HG03095 (cell line): Measurements from ENCODE around the gene ENDOU.

ENCODE experiments used
- ATAC-seq: cut with Tn5 transposase; IDR thresholded peaks from one replicate; pipeline ENCODE4 v1.9.1; 2021; ENCODE audit warnings: moderate library complexity; ENCODE audit not compliant: unreplicated experiment

The ENDOU gene

DNA sequence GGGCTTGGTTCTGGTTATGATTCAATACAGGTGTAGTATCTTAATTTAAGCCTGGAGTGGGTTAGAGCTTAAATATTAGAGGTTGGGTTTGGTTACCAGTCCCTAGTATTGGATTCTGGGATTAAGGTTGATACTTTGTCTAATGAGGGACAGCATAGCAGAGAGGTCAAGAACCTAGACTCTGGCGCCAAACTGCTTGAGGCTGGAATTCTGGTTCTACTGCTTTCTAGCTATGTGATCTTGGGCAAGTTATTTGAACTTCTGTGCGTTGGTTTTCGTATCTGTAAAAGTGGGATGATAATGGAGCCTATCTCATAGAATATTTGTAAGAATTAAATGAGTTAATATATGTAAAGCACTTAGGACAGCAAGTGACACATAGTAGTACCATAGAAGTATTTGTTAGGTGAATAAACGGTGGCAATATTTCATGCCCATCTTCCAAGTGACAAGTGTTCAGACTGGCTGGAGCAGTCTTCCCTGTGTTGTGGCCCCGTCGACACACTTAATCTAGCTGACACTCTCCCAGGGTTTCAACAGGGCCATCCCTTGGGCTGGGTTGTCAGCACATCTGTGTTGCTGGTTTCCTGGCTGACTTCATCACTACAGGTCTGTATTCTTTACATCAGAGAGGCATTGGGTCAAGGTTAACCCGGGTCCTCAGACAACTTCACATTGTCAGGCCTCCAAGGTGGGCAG, 3.0 kb downstream of the ENDOU start:
- no peak for ATAC-seq

DNA sequence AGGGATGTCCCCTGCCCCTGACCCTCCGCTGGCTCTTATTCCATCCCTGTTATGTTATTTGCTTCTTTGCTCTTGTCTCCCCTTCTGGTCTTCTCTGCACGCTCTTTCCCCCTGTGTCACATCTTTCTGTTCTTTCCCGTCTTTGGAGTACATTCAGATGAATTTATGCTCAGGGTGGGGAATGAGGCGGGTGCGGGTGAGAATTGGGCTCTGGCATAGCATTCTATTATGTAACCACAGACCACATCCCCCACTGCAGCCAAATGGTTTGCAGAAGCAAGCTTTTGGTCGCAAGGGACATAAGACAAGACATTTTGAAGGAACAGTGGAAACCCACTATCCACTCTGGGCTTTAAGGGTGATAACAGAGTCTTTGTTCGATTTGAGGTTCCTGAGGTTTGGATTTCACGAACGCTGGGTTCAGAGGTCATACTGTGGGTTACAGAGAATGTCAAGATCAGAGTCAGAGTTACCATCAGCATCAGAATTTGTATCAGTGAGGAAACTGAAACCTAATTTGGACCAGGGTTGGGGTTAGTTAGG, 3.8 kb downstream of the ENDOU start:
- ATAC-seq, result no peak

DNA sequence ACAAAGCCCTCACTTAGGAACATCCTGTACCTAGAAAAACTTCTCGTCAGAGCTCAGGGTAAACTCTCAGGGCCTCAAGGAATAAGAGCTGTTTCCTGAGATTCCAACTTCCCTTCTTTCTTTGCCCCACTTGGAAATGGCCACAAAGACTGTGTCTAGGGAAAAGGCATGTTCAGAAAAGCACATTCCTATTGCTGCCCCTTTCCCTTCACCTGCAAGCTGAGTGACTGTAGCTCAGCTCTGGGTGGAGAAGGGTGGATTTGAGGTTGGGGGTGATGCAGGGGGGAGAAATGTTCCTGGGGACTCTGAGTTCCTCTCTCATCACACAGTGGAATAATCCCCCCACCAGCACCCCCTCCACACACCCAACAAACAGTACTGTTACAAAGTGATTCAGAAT, 6.8 kb downstream of the ENDOU start:
- ATAC-seq, result no peak

DNA sequence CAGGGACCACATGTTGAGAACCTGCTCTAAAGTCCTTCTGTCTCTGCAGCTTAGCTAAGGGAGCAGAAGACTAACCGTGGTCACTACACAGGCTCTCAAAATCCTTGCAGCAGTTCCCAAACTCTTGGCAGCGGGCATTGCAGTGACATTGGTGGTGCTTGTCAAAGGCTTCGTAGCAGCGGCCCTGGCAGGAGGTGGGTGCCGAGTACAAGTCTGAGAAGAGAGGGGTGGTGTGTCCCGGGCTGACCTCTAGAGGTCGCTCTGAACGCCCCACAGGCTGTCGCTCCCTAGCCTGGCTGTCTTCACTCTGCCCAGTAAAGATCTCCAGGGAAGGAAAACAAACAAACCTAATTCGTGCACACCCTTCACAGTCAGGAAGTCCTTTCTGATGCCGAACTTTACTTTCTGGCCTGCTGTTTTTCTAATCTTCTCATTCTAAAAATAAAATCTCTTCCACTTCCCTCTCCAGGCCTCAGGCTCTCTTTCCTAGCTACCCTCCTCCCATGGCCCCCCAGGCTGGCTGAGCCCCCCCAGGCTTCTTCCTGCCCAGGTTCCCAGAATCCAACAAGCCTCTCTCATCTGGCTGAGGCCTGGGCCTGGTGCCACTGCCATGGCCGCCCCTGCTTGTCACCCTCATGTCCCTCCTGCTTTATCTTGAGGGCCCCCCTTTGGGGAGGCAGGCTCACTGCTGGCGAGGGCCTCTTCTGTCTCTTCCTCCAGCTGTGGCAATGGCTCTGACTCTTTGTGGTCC, 7.7 kb downstream of the ENDOU start:
- peak; percentile 50 for ATAC-seq

DNA sequence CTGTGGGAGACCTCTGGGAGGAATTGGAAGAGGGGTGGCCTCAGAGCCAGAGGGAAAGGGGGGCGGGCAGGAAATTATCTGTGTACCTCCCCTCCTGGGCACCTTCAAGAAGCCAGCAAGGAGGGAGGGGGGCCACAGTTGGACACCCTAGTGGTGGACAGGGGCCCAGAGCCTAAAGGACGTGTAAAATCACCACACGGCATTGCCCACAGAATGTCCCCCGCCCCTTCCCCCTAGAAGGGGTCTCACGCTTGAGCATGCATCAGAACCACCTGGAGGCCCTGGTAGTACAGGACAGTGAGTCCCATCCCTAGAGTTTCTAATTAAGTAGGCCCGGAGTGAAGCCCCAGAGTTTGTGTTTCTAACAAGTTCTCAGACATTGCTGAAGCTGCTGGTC, 8.2 kb downstream of the ENDOU start:
- no peak for ATAC-seq

DNA sequence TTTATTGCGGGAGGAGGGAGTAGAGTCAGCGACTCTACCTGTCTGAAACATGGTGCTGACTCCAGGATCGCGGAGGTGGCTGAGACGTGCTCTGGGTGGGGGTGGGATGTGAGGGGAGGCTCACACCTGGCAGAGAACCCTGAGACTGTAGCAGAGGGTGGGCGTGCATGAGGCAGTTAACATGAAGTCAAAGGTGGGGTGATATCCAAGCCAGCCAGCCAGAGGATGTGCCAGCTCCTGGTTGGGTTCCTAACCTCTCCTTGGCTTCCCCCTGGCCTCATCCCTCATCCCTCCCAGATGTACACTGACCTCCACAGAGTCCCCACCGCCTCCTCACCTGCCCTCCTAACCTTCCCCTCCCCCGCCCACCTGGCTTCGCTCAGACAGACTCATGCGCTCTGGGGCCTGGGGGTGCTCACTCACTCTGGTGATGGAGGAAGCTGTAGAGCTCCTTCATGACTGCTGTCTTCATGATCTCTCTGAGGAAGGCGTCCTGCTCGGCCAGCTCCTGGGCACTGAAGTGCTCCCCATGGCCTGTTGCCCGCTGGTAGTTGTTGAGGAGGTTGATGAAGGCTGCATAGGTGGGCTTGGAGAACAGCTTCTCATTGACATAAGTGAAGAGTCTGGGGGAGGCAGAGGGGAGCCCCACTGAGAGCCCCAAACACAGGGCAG, 9.3 kb downstream of the ENDOU start:
- no peak for ATAC-seq

DNA sequence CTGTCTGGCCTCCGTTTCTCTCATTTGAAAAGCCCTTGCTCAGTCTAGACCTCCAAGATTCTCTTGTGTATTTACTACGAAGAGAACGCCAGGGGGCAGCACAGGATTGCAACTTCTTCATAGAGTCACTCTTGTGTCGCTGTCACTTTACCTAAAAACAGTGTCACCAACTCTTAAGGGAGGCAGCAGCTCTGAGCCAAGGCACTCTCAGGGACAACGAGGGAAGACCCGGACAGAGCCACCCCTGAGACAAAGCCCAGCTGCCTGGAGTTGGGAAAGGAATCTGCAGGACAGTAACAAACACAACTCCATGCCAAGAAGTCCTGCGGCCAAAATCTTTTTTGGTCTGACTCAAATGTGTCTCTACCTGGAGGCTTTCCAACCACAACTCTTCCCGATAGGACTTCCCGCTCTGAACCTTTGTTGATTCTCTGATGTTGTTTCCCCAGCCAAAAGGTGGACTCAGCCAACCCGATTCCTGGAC, 9.9 kb downstream of the ENDOU start:
- no peak for ATAC-seq

DNA sequence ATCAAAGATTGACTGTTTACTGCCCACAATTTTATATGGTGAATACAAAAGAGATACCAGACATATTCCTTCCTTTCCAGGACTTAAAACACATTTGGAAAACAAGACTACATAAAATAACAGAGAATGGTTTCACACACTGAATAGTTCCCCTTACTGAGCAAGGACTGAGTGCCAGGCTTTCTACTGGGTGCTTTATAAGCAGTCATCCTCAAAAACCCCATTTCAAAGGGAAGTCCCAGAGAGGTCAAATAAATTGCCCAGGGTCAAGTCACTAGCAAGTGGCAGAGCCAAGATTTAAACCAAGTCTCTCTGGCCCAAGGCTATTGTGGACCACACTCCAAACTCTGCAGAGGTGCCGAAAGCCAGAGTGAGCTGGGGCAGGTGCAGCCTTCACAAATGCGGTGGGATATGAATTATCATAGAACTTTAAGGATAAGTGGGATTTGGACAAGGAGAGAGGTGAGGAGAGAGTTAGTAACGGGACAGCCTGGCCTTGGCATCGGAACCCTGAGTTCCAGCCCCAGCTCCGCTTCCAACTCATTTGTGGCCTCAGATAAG, 10.4 kb downstream of the ENDOU start:
- ATAC-seq, result no peak

DNA sequence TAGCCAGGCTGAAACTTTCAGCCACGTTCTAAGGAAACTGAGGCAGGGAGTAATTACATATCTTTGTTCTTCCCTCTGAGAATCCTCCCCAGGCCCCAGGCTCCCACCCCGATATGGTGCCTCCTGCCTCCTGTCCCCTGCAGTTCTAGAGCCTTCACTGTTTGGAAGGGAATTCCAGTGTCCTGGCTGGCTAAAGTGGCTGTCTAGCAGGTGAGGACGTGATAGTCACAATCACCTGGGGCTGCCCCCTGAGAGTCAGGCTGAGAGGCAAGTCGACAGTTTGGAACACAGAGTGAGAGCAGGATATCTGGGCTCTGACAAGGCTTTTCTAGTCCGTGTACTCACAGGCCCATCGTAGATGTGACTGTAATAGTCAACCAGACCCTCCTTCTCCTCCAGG, 13.1 kb downstream of the ENDOU start:
- no peak for ATAC-seq

DNA sequence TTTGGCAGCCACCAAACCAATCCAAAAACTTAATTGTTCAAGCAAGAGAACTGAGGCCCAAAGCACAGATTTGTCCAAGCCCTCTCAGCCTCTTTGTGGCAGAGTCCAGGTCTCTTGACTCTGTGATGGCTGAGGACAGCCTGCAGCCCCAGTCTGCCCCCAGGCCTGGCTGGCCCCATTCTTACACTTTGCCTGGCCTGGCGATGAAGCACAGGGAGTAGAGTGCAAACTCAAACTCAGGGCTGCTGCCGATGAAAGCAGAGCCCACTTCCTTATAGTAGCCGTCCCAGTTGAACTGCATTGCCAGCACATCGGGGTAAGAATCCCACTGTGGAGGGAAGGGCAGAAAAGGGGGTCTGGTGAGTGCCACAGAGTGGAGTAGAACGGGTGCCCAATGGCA, 13.8 kb downstream of the ENDOU start:
- no peak for ATAC-seq

DNA sequence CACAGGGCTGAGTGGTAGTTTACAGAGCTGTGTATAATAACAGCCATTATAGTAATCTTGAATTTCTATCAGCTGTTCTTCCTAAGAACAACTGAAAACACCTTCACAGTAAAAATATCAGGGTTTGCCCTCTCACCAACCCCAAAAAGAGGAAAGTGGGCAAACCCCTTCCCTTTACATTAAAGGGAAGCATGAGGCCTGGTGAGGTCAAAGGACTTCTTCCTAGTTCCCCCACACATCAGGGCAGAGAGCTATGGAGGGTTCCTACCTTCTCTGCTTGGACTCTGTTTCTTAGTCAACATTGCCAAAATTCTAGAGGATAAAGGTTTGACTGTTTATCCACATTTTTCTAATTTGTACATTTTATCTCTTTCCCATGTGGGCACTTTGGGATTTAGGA, 15.0 kb downstream of the ENDOU start:
- no peak for ATAC-seq

DNA sequence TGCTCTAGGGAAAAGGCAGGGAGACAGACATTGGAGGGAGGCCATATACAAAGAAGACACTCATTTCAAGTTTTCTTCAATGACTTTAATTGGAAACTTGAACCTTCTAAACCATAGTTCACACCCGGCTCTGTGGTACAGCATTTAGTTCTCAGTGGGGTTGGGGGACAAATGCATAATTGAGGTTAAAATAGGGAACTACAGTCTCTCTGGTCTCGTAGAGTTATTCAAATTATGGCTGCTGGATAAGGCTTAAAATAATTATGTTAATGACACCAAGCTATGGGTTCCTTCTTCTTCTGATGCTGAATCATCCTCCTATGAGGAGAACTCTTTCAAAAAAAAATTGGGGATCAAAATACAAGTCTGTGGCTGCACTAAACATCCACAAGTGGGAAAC, 15.6 kb downstream of the ENDOU start:
- no peak for ATAC-seq

DNA sequence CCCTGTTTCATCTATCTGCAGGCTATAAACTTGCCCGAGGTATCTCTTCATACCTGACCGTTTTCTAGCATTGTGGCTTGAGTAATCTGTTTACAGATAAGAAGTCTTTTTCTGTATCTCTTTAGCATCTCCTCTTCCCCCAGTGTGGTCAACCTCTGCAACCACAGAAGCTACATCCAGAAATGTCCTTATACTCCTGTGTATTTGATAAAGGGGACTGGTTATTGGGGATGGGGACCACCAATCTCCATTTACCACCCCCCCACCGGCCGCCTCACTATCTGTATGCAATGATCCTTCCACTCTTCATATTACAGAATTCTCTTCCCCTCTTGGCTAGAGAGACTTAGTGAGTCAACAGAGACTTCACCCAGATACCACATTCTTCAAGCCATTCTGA, 16.1 kb downstream of the ENDOU start:
- no peak for ATAC-seq

DNA sequence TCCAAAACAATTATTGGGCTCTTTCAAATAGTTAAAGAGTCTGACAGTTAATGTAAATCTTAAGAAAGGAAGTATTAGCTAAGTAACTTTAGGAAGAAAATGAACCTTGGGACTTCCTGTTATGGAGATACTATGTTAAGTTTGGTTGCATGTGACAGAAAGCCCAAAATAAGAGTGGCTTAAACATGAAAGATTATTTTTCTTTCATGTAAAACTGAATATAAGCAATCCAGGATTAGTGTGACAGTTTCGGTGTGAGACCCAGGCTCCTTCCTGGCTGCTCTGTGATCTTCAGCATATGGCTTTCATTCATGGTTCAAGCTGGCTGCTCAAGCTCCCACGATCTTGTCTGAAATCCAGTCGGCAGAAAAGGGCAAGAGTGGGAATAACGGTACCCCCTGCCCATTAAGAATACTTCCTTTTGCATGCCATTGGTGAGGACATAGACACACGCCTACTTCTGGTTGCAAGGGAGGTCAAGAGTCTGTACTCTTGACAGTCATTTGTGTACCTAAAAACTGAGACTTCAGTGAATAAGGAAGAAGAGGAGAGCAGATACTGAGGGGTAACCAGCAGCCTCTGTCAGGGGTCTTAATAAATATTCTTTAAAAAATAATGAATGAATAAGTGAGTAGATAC, 17.3 kb downstream of the ENDOU start:
- ATAC-seq, result no peak

DNA sequence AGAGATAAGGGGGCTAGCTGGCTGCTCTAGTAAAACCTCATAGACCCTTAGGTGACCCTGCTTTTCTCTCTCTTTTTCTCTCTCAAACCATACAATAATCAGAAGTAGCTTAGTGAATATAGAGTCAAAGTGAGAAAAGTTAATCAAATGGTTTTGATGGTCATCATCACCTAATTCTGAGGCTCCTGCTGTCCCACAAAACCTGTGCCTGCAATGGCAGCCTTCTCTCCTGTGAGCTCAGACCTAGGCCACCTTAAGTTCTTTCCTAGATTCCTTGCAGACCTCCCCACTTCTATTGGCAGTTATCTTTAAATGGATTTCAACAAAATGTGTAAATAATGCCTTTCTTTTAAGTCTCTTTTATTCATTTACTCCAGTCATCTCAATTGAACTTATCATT, 17.9 kb downstream of the ENDOU start:
- no peak for ATAC-seq

DNA sequence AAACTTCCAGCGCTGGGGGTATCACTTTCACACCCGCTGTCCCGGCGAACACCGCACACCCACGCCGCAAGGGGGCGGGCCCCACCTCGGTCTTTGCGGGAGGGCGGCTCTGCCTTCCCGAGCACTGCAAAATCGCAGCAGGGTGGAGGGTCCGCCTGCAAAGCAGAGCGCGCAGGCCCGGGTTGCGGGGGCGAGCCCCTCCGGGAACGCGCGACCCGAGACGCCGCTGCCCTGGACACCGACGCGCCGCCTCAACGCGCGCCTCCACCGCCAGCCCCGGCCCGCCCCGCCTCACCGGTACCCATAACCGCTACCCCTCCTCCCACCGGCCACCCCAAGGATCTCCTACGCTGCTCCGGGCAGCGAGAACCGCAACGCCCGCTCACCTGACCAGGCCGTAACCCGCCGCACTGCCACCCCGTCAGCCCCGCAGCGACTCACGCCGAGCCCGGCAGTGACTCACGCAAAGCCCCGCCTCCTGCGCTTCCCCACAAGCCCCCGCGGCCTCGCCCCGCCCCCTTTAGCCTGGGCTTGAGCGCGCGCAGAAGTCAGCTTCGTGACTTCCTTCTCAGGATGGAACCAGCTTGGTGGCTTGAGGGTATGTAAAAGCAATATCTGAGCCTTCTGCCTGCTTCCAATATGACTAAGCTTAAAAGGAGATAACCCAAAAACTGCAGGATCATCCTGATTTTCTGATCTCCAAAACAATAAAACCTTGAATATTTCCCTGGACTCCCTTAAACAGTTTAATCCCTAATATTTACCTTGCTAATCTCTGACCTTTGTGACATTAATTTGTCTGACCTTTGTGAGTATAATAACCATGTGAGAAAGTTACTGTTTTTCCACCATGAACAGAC, 19.5 kb downstream of the ENDOU start, which contains the start of gene RPAP3:
Gene RPAP3, minus strand, starts transcription at position 465 of the 860 bp plus-strand sequence. CDS start 3,190 bp downstream, outside the sequence.
- peak; percentile 80 for ATAC-seq

DNA sequence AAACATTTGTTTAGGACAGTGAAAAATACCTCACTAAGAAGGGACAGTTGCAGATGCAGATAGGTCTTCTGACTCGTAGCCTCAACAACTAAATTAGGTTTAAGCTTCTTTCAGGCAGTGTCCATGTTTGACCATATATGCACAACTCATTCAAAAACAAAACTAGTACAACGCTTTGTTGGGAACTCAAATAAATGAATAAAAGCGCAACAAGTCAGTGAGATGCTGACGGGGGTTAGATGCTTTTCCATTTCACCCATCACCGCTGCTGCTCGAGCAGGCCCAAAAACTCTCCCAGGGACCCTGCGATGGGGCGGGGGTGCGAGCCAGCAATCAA, 20.1 kb downstream of the ENDOU start:
- no peak for ATAC-seq

DNA sequence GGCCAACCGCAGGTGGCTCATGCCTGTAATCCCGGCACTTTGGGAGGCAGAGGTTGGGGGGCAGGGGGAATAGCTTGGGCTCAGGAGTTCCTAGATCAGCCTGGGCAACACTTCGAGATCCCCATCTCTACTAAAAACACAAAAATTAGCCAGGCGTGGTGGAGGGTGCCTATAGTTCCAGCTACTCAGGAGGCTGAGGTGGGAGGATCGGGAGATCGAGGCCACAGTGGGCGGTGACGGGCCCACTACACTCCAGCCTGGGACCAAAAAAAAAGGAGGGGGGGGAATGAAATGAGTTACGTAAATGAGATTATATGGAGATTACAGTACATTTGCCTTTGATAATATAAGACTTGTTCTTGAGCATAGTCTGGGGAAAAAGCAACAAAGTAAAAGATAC, 20.6 kb downstream of the ENDOU start:
- ATAC-seq, result no peak

DNA sequence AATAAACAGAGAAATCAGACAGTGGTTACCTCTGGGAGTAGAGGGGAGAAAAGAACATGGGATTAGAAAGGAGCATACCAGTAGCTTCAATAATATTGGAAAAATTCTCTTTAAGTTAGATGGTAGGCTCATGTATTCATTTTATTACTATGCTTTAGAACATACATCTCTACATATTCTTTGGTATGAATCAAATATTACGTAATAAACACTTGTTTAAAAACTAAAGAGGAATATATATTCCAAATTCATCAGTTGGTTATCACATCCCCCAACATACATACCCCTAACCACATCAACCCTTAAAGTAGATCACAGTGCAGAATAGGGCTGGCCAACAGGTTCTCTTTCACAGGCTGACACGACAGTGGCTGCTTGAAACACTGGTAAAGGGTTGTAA, 25.0 kb downstream of the ENDOU start:
- ATAC-seq, result no peak

DNA sequence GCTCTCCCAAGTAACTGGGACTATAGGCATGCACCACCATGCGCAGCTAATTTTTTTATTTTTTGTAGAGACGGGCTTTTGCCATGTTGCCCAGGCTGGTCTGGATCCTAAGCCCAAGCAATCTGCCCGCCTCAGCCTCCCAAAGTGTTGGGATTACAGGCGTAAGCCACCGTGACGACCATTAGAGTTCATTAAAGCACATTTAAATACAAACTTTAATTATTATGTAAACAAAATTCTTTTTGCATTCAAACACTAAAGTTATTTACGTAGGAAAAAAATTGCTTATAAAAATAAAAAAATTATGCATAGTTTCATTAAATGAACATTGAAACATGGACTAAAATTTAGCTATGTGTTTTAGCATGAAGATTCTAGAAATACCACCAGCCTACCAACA, 26.7 kb downstream of the ENDOU start:
- no peak for ATAC-seq
